Esophagus squamous epithelium (tissue), 4 donors: Measurements from ENCODE around the gene CDK5R2.

Experiments used
- POLR2A ChIP-seq, 4 donors: fragments of 450-650 bp; IDR thresholded peaks; one replicate each; pipeline ENCODE4 v1.6.1; 2017; ENCODE audit warnings: antibody characterized with exemption in 4 of 4, mild to moderate bottlenecking in 4 of 4, moderate library complexity in 3 of 4
- TF ChIP-seq, protein P1 (sequence below), 6 experiments: fragments of 450-650 bp in 4 of 6; fragments of 200-600 bp in 2 of 6; sonication (generic) in 2 of 6; IDR thresholded peaks; one replicate each; pipeline ENCODE4 v1.5.1; 2016 to 2019; ENCODE audit warnings: antibody characterized with exemption in 6 of 6, mild to moderate bottlenecking in 4 of 6, moderate library complexity in 4 of 6

DNA sequence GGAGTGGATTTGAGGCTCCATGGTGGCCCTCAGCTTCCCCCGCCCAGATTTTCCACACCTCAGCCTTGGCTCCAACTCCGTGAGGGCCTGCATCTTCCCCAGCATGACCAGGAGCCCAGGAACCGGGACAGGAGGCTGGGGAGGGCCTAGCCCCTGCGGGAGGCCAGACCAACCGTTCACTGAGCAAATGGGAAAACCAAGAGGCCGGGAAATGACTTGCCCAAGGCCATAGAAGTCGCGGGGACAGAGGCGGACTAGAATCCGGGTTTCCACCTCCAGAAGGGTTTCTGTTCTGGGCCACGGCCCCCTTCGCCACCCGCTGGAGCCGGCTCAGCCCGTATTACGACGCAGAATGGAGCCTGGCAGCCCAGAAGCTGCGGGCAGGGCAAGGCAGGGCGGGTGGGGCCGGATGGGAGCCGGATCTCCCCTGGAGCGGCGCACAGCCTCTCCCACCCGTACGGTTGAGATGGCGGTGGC is 41.7 kb downstream of the CDK5R2 start:
- no peak for TF ChIP-seq POLR2A (IDR thresholded peaks at IDR 0.05)
- TF ChIP-seq, protein P1, sequence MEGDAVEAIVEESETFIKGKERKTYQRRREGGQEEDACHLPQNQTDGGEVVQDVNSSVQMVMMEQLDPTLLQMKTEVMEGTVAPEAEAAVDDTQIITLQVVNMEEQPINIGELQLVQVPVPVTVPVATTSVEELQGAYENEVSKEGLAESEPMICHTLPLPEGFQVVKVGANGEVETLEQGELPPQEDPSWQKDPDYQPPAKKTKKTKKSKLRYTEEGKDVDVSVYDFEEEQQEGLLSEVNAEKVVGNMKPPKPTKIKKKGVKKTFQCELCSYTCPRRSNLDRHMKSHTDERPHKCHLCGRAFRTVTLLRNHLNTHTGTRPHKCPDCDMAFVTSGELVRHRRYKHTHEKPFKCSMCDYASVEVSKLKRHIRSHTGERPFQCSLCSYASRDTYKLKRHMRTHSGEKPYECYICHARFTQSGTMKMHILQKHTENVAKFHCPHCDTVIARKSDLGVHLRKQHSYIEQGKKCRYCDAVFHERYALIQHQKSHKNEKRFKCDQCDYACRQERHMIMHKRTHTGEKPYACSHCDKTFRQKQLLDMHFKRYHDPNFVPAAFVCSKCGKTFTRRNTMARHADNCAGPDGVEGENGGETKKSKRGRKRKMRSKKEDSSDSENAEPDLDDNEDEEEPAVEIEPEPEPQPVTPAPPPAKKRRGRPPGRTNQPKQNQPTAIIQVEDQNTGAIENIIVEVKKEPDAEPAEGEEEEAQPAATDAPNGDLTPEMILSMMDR (IDR thresholded peaks at IDR 0.05): no peak
